ENCODE measurements around the gene EMID1.

The EMID1 gene

DNA sequence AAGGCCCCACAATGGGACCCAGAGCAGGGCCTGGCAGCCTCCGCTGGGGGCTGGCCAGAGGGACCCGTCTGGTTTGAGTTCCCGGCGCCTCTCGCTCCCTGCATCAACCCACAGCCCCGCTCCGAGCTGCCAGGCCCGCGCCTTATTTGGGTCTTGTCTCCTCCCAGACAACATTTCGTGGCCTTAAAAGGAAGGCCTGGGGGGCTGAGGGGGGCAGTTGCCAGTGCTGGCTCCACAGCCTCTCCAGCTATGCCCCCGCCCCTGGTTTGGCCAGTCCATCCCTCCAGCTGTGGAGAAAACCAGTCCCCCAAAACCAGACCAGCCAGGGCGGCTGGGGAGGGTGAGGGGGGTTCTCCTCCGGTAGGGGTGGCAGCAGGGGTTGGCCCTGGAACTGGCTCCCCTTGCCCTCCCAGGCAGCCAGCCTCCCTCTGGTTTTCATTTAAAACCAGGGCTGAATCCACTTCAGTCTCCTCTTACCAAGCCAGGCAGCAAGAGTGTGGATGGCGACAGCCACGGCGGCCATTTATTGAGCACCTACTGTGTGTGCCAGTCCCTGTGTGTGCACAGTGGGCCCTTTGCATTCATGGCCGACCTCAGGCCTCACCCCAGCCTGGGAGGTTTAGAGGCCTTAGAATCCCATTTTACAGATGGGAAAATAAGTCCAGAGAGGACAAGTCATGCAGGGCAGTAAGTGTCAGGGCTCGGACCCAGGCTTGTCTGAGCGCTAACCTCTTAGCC is 18.6 kb downstream of the EMID1 start:
- TF ChIP-seq TAF1 (IDR thresholded peaks at IDR 0.05; ENCODE audit: borderline replicate concordance, insufficient read depth, low read length), result no peak
- no peak for TF ChIP-seq FOXP2 (optimal IDR thresholded peaks at IDR 0.05; ENCODE audit: borderline replicate concordance, extremely low read depth, extremely low read length, insufficient read depth)
- no peak for TF ChIP-seq POLR2AphosphoS5 (IDR thresholded peaks at IDR 0.05; ENCODE audit: low read depth, low read length)
- no peak for TF ChIP-seq SIN3A (IDR thresholded peaks at IDR 0.05; ENCODE audit: borderline replicate concordance, insufficient read depth, low read length)
- TF ChIP-seq, protein P1, sequence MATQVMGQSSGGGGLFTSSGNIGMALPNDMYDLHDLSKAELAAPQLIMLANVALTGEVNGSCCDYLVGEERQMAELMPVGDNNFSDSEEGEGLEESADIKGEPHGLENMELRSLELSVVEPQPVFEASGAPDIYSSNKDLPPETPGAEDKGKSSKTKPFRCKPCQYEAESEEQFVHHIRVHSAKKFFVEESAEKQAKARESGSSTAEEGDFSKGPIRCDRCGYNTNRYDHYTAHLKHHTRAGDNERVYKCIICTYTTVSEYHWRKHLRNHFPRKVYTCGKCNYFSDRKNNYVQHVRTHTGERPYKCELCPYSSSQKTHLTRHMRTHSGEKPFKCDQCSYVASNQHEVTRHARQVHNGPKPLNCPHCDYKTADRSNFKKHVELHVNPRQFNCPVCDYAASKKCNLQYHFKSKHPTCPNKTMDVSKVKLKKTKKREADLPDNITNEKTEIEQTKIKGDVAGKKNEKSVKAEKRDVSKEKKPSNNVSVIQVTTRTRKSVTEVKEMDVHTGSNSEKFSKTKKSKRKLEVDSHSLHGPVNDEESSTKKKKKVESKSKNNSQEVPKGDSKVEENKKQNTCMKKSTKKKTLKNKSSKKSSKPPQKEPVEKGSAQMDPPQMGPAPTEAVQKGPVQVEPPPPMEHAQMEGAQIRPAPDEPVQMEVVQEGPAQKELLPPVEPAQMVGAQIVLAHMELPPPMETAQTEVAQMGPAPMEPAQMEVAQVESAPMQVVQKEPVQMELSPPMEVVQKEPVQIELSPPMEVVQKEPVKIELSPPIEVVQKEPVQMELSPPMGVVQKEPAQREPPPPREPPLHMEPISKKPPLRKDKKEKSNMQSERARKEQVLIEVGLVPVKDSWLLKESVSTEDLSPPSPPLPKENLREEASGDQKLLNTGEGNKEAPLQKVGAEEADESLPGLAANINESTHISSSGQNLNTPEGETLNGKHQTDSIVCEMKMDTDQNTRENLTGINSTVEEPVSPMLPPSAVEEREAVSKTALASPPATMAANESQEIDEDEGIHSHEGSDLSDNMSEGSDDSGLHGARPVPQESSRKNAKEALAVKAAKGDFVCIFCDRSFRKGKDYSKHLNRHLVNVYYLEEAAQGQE (IDR thresholded peaks at IDR 0.05; ENCODE audit: insufficient read depth in 1 of 2, low read depth in 2 of 2, low read length in 2 of 2), result no peak

DNA sequence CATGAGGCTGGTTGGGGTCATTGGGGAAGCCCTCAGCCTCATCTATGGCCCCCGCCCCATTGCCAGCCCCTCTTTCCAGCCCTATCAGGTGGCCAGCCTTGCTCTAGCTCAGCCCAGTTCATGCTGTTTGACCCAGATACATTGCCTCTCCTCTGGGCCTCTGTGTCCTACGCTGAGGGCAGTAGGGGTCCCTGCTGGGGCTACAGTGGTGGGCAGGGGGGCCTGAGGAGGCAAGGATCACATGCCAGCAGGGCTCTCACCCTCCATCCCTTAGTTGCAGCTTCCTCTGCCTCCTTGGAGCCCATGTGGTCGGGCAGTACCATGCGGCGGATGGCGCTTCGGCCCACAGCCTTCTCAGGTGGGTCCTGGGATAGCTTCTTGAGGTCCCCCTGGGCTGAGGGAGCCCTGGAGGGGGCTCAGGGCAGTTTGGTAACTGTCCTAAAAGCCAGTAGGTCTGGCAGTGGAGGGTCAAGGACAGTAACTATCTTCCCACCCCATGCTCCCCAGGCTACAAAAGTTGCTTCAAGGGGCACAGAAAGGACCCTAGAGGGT is 19.2 kb downstream of the EMID1 start:
- TF ChIP-seq TAF1 (IDR thresholded peaks at IDR 0.05; ENCODE audit: borderline replicate concordance, insufficient read depth, low read length), result no peak
- TF ChIP-seq, protein P1 (IDR thresholded peaks at IDR 0.05; ENCODE audit: insufficient read depth in 1 of 2, low read depth in 2 of 2, low read length in 2 of 2), result no peak
- no peak for TF ChIP-seq FOXP2 (optimal IDR thresholded peaks at IDR 0.05; ENCODE audit: borderline replicate concordance, extremely low read depth, extremely low read length, insufficient read depth)

DNA sequence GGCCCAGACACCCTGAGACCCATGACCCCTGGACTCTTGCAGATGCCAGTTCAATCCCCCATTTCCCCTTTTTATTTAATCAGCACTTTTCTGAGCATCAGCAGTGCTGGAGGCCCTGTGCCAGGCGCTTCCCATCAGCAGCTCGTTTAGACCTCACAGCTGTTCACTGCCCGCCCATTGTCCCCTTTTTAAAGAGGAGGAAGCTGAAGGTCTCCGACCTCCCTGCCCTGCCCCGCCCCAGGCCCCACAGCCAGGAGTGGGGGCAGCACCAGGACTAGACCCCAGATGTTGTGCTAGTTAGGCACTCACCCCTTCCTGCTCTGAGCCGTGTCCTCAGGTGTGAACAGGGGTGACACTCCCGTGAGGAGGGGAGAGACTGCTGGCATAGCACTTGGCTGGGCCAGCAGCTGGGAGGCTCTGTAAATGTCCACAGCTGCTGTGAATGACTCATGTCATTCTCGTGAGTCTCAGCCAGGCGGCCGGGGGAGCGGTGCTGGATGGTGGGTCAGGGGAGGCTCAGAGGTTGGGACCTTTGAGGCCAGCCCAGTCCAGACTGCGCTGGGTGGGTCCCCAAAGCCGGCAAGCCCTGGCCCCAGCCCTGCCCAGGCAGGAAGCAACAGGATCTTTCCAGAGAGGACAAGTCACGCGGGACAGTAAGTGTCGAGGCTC is 19.9 kb downstream of the EMID1 start:
- TF ChIP-seq TAF1 (IDR thresholded peaks at IDR 0.05; ENCODE audit: borderline replicate concordance, insufficient read depth, low read length) (no peak), POLR2AphosphoS5 (IDR thresholded peaks at IDR 0.05; ENCODE audit: low read depth, low read length) (no peak), FOXP2 (optimal IDR thresholded peaks at IDR 0.05; ENCODE audit: borderline replicate concordance, extremely low read depth, extremely low read length, insufficient read depth) (no peak)
- TF ChIP-seq, protein P1 (IDR thresholded peaks at IDR 0.05; ENCODE audit: insufficient read depth in 1 of 2, low read depth in 2 of 2, low read length in 2 of 2), result no peak

DNA sequence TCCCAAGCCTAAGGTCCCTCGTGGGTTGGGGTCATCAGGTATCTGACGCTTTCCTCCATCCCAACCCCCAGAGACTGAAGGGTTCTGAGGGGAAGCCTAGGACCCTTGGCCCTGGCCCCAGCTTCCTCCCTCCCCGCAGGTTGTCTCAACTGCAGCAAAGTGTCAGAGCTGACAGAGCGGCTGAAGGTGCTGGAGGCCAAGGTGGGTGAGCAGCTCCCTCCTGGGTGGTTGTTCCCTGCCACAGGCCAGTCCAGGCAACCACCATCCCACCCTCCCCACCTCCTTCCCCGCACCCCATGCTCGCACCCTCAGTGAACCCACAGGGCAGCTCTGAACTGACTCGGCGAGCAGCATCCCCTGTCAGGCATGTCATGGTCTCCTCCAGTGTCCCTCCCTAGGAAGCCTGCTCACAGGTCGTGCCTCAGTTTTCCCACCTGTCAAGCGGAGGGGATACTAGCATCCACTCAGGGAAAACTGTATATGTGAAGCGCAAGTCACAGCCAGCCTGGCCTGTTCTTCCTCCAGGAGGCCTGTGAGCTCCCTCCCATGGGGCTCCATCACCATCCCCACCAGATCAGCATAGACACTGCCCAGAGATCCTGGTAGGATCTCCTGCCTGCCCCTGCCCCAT is 20.8 kb downstream of the EMID1 start:
- no peak for TF ChIP-seq FOXP2 (optimal IDR thresholded peaks at IDR 0.05; ENCODE audit: borderline replicate concordance, extremely low read depth, extremely low read length, insufficient read depth)
- TF ChIP-seq SIN3A (IDR thresholded peaks at IDR 0.05; ENCODE audit: borderline replicate concordance, insufficient read depth, low read length), result no peak
- no peak for TF ChIP-seq TAF1 (IDR thresholded peaks at IDR 0.05; ENCODE audit: borderline replicate concordance, insufficient read depth, low read length)
- TF ChIP-seq, protein P1 (IDR thresholded peaks at IDR 0.05; ENCODE audit: insufficient read depth in 1 of 2, low read depth in 2 of 2, low read length in 2 of 2), result no peak
- no peak for TF ChIP-seq POLR2AphosphoS5 (IDR thresholded peaks at IDR 0.05; ENCODE audit: low read depth, low read length)
